Endothelial cell of umbilical vein (primary cell): ENCODE data around the gene TMEM19. TPM values are rescaled to one million over a fixed set of nuclear protein-coding genes. Genes with fewer than 3 reads are reported as not detected.

Experiments
- BruUV-seq: library from RNA; stranded (reverse); fragments of 400-500 nt; replicated peaks from 2 replicates; lab custom pipeline; 2021; lab: Mats Ljungman, UMichigan
- CTCF ChIA-PET: fragments of 300-600, 350-600 bp; sonication (Branson Sonifier 250); formaldehyde crosslinking; loops from one replicate; lab custom pipeline; 2021; ENCODE audit warnings: antibody characterized with exemption, inconsistent platforms; lab: Charles Lee
- POLR2A ChIA-PET: fragments of 300-600, 350-600 bp; sonication (Branson Sonifier 250); formaldehyde crosslinking; loops from one replicate; lab custom pipeline; 2021; ENCODE audit warnings: antibody characterized with exemption, inconsistent platforms; lab: Charles Lee
- DNase-seq: peaks from one replicate; pipeline ENCODE4 v3.0.0-alpha.2; 2011; ENCODE audit warnings: low read depth, low spot score
- FAIRE-seq: peaks from 2 replicates; lab custom pipeline; 2011; peaks lifted over from hg19 to GRCh38; lab: Jason Lieb, UNC
- H2AFZ ChIP-seq: 2 replicates; pipeline ENCODE4 v1.6.0; 2012; ENCODE audit warnings: low read depth, low read length, control low read depth, inconsistent platforms
- H3K27ac ChIP-seq: 2 replicates; pipeline ENCODE4 v1.5.1; 2011; ENCODE audit warnings: low read depth, mild to moderate bottlenecking, control low read depth, low read length, moderate library complexity; ENCODE audit not compliant: insufficient read depth
- H3K27me3 ChIP-seq, 2 experiments: 2 replicates each; pipeline versions ENCODE4 v1.6.0 to v1.6.1; 2011; ENCODE audit warnings: low read length in 2 of 2, mixed read lengths in 1 of 2; ENCODE audit not compliant: control insufficient read depth in 2 of 2, insufficient read depth in 2 of 2
- H3K36me3 ChIP-seq, 2 experiments: 2 replicates in 1 of 2; 3 replicates in 1 of 2; pipeline ENCODE4 v1.5.1; 2011; ENCODE audit warnings: low read length in 2 of 2, mild to moderate bottlenecking in 1 of 2, moderate library complexity in 1 of 2; ENCODE audit not compliant: control insufficient read depth in 2 of 2, insufficient read depth in 2 of 2; ENCODE audit errors: extremely low read depth in 1 of 2
- H3K4me1 ChIP-seq: 3 replicates; pipeline ENCODE4 v1.5.1; 2011; ENCODE audit warnings: mild to moderate bottlenecking, low read length; ENCODE audit not compliant: control insufficient read depth, insufficient read depth; ENCODE audit errors: extremely low read depth
- H3K4me2 ChIP-seq: 2 replicates; pipeline ENCODE4 v1.6.1; 2011; ENCODE audit warnings: low read length, control low read depth, mixed read lengths; ENCODE audit not compliant: insufficient read depth
- H3K4me3 ChIP-seq, 3 experiments: fragments of 200-600 bp in 1 of 3; sonication (generic), shearing (Covaris generic) in 1 of 3; replicated peaks in 1 of 3; 2 replicates each; pipeline ENCODE4 v1.5.1; 2011 to 2016; ENCODE audit warnings: control low read depth in 3 of 3, low read length in 3 of 3, mild to moderate bottlenecking in 2 of 3, inconsistent platforms in 1 of 3, low read depth in 1 of 3, moderate library complexity in 1 of 3; ENCODE audit not compliant: insufficient read depth in 1 of 3
- H3K79me2 ChIP-seq: 2 replicates; pipeline ENCODE4 v1.6.0; 2012; ENCODE audit warnings: low read length, inconsistent platforms; ENCODE audit not compliant: control insufficient read depth, insufficient read depth
- H3K9ac ChIP-seq: replicated peaks from 2 replicates; pipeline ENCODE3; 2011; ENCODE audit warnings: low read length, control low read depth; ENCODE audit not compliant: insufficient read depth; ENCODE audit errors: extremely low read depth
- H3K9me1 ChIP-seq: replicated peaks from 3 replicates; pipeline ENCODE4 v1.6.0; 2011; ENCODE audit warnings: mild to moderate bottlenecking, low read length; ENCODE audit not compliant: control insufficient read depth, insufficient read depth; ENCODE audit errors: extremely low read depth
- H3K9me3 ChIP-seq: replicated peaks from 2 replicates; pipeline ENCODE4 v1.5.1; 2012; ENCODE audit warnings: low read length, inconsistent platforms; ENCODE audit not compliant: control insufficient read depth, insufficient read depth
- H4K20me1 ChIP-seq: replicated peaks from 2 replicates; pipeline ENCODE3; 2011; ENCODE audit warnings: mild to moderate bottlenecking, low read length; ENCODE audit not compliant: control insufficient read depth, insufficient read depth; ENCODE audit errors: extremely low read depth
- CTCF ChIP-seq, 2 donors: IDR thresholded peaks; 1 replicate in 1 of 2; 2 replicates in 1 of 2; pipeline ENCODE4 v1.5.1; 2011; ENCODE audit warnings: low read length in 2 of 2, mild to moderate bottlenecking in 2 of 2, moderate library complexity in 2 of 2, control low read depth in 1 of 2, inconsistent platforms in 1 of 2, low read depth in 1 of 2; ENCODE audit not compliant: insufficient read depth in 1 of 2; ENCODE audit errors: extremely low read depth in 1 of 2
- EZH2 ChIP-seq: IDR thresholded peaks from 2 replicates; pipeline ENCODE4 v1.6.1; 2012; ENCODE audit warnings: borderline replicate concordance, low read depth, mild to moderate bottlenecking, moderate library complexity, low read length, inconsistent platforms; ENCODE audit not compliant: severe bottlenecking
- FOS ChIP-seq: IDR thresholded peaks from 2 replicates; pipeline ENCODE4 v1.6.1; 2011; ENCODE audit warnings: mild to moderate bottlenecking, low read length, moderate library complexity, borderline replicate concordance; ENCODE audit not compliant: insufficient read depth
- GATA2 ChIP-seq: IDR thresholded peaks from 2 replicates; pipeline ENCODE4 v1.7.0; 2011; ENCODE audit warnings: low read depth, mild to moderate bottlenecking, moderate library complexity, mixed read lengths, low read length; ENCODE audit not compliant: insufficient read length, insufficient read depth
- JUN ChIP-seq: IDR thresholded peaks from 2 replicates; pipeline ENCODE4 v1.6.1; 2011; ENCODE audit warnings: borderline replicate concordance, low read depth; ENCODE audit not compliant: insufficient read length, insufficient read depth
- MAX ChIP-seq: IDR thresholded peaks from 2 replicates; pipeline ENCODE4 v1.6.1; 2011; ENCODE audit not compliant: insufficient read depth, insufficient read length
- MYC ChIP-seq: IDR thresholded peaks from one replicate; pipeline ENCODE4 v1.6.1; 2011; ENCODE audit warnings: mild to moderate bottlenecking, low read depth, low read length
- POLR2A ChIP-seq: IDR thresholded peaks from 2 replicates; pipeline ENCODE4 v1.6.1; 2012; ENCODE audit warnings: low read depth, mild to moderate bottlenecking, control low read depth, low read length
- POLR2AphosphoS5 ChIP-seq: IDR thresholded peaks from 2 replicates; pipeline ENCODE4 v1.6.1; 2012; ENCODE audit warnings: low read depth, mild to moderate bottlenecking, control low read depth, low read length, moderate library complexity; ENCODE audit not compliant: insufficient read depth
- dilution Hi-C: fragments of 300-500 bp; cut with MboI; formaldehyde crosslinking; loops from one replicate; pipeline ENCODE4 v1.15.0; 2019; ENCODE audit warnings: low sequenced_read_pairs; ENCODE audit not compliant: extremely low pct_ligation_motif_present
- intact Hi-C: fragments of 100-400 bp; cut with micrococcal nuclease; formaldehyde crosslinking; loops from one replicate; pipeline ENCODE4 v1.10.0; 2022
- polyA plus RNA-seq, 4 experiments: library from polyadenylated mRNA; depleted of rRNA in 3 of 4; stranded (reverse) in 3 of 4; unstranded in 1 of 4; fragments of >200 nt; gene quantifications; 2 replicates each; pipeline versions ENCODE4 v1.2.1 to v1.2.3, GENCODE V29; 2011 to 2012; ENCODE audit warnings: missing spikeins in 1 of 4
- total RNA-seq: library from RNA; stranded (reverse); gene quantifications from 2 replicates; pipeline ENCODE4 v1.2.3, GENCODE V29; 2021

The TMEM19 gene
- total and polyA plus RNA-seq, 2 donors (not counting 3 experiments of a cell fraction or from before 2014, with no cell fraction given) = 20.4 to 23.8 TPM

DNA sequence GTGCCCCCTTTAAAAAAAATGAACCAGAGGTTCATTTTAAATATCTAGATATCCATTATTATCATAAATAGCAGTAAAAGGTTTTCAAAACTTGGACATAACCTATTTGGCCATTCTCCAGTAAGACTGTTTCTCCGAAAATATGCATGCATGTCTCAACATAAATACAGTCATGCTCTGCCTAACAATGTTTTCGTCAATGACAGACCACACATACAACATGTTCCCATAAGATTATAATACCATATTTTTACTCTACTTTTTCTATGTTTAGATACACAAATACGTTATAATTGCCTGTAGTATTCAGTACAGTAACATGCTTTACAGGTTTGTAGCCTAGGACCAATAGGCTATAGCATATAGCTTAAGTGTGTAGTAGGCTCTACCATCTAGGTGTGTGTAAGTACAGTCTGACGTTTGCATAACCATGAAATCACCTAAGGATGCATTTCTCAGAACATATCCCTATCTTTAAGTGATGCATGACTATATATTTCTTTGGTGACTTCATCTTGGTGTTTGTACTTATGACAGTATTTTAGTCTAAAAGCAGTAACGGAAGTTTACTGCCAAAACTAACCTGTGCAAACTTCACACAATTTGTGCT lies 3.2 kb downstream of the TMEM19 start:
- no TSS peak for BruUV-seq
- H3K27me3 ChIP-seq = no peaks in the 10 kb centered on the region
- DNase-seq = no peak
- H3K4me3 ChIP-seq = no peak overlapping the region
- H3K9ac ChIP-seq = no peak overlapping the region
- POLR2A ChIA-PET = no interaction called here
- TF ChIP-seq MYC = no peak
- no peak for TF ChIP-seq CTCF (IDR thresholded peaks at IDR 0.05; ENCODE audit: extremely low read depth in 1 of 2, insufficient read depth in 1 of 2, low read depth in 1 of 2, low read length in 2 of 2)
- no peak for TF ChIP-seq EZH2
- no peak for TF ChIP-seq JUN
- TF ChIP-seq MAX = no peak
- no peak for TF ChIP-seq POLR2A
- TF ChIP-seq FOS = no peak
- no peak for TF ChIP-seq GATA2
- no peak for TF ChIP-seq POLR2AphosphoS5
- no peak for FAIRE-seq
- no peaks in the 10 kb centered on the region for H4K20me1 ChIP-seq
- no peak overlapping the region for H3K4me2 ChIP-seq
- no peaks in the 10 kb centered on the region for H3K9me3 ChIP-seq
- intact Hi-C loops = no loop called here
- peaks cover 4% of the 10 kb centered on the region for H3K4me1 ChIP-seq
- no peaks in the 10 kb centered on the region for H3K36me3 ChIP-seq
- H3K9me1 ChIP-seq = no peaks in the 10 kb centered on the region
- CTCF ChIA-PET = no interaction called here
- dilution Hi-C loops = no loop called here
- no peak overlapping the region for H2AFZ ChIP-seq
- no peak overlapping the region for H3K27ac ChIP-seq
- no peaks in the 10 kb centered on the region for H3K79me2 ChIP-seq
